GM12878 (cell line): Measurements from ENCODE around the gene EML3. TPM values are rescaled to one million over a fixed set of nuclear protein-coding genes. Genes with fewer than 3 reads are reported as not detected.

Experiments
- ATAC-seq: fragments of 200-7000 bp; cut with Tn5 transposase; 3 replicates; pipeline ENCODE4 v1.9.1; 2020; ENCODE audit warnings: mild to moderate bottlenecking, moderate library complexity
- BruUV-seq: library from RNA; stranded (reverse); fragments of 400-500 nt; replicated peaks from 2 replicates; lab custom pipeline; 2021; lab: Mats Ljungman, UMichigan
- CTCF ChIA-PET: fragments of 300-600 bp; sonication (Branson Sonifier 250); formaldehyde crosslinking; extraction: SDS; loops from one replicate; lab custom pipeline; 2021; ENCODE audit warnings: inconsistent platforms; lab: Yijun Ruan, JAX
- POLR2A ChIA-PET: fragments of 350-600 bp; formaldehyde crosslinking; extraction: SDS; loops from one replicate; lab custom pipeline; 2021; ENCODE audit warnings: inconsistent platforms; lab: Charles Lee
- RAD21 ChIA-PET: fragments of 300-600 bp; sonication (Branson Sonifier 250); formaldehyde crosslinking; loops from one replicate; lab custom pipeline; 2023; ENCODE audit warnings: antibody characterized with exemption; ENCODE audit not compliant: unreplicated experiment; lab: Charles Lee
- SMC1A ChIA-PET: fragments of 300-600 bp; sonication (Branson Sonifier 250); formaldehyde crosslinking; loops from one replicate; lab custom pipeline; 2023; ENCODE audit not compliant: unreplicated experiment, uncharacterized antibody; lab: Charles Lee
- DNase-seq: peaks from one replicate; pipeline ENCODE4 v3.0.0-alpha.2; 2011; ENCODE audit warnings: low read depth, low spot score
- FAIRE-seq: peaks from 3 replicates; lab custom pipeline; 2011; peaks lifted over from hg19 to GRCh38; lab: Jason Lieb, UNC
- H2AFZ ChIP-seq: 2 replicates; pipeline ENCODE4 v1.6.0; 2011; ENCODE audit warnings: low read depth, low read length, control low read depth; ENCODE audit not compliant: control insufficient read depth
- H3K27ac ChIP-seq: 2 replicates; pipeline ENCODE4 v1.5.1; 2011; ENCODE audit warnings: control low read depth; ENCODE audit not compliant: control insufficient read depth, insufficient read depth
- H3K27me3 ChIP-seq, 2 experiments: replicated peaks in 1 of 2; 2 replicates each; pipeline versions ENCODE4 v1.6.0 to v1.6.1; 2011; ENCODE audit warnings: low read length in 1 of 2; ENCODE audit not compliant: control insufficient read depth in 2 of 2, insufficient read depth in 2 of 2
- H3K36me3 ChIP-seq, 2 experiments: 2 replicates each; pipeline ENCODE4 v1.5.1; 2011; ENCODE audit warnings: low read length in 1 of 2; ENCODE audit not compliant: control insufficient read depth in 2 of 2, insufficient read depth in 2 of 2
- H3K4me1 ChIP-seq: 2 replicates; pipeline ENCODE4 v1.6.1; 2011; ENCODE audit warnings: mild to moderate bottlenecking, low read length, moderate library complexity, mixed read lengths; ENCODE audit not compliant: control insufficient read depth, insufficient read depth
- H3K4me2 ChIP-seq: 2 replicates; pipeline ENCODE4 v1.6.0; 2011; ENCODE audit warnings: control low read depth; ENCODE audit not compliant: control insufficient read depth, insufficient read depth
- H3K4me3 ChIP-seq: fragments of 200-600 bp; sonication (generic); 2 replicates; pipeline ENCODE4 v1.5.1; 2016
- H3K79me2 ChIP-seq: 2 replicates; pipeline ENCODE4 v1.6.0; 2011; ENCODE audit warnings: low read length; ENCODE audit not compliant: control insufficient read depth, insufficient read depth
- H3K9ac ChIP-seq: 2 replicates; pipeline ENCODE4 v1.8.0; 2011; ENCODE audit warnings: low read length, control low read depth, mixed read lengths; ENCODE audit not compliant: control insufficient read depth, insufficient read depth
- H3K9me3 ChIP-seq: replicated peaks from 3 replicates; pipeline ENCODE4 v1.5.1; 2011; ENCODE audit warnings: mild to moderate bottlenecking, low read length; ENCODE audit not compliant: control insufficient read depth, insufficient read depth
- H4K20me1 ChIP-seq: 2 replicates; pipeline ENCODE4 v1.6.0; 2011; ENCODE audit not compliant: control insufficient read depth, insufficient read depth
- BHLHE40 ChIP-seq, 2 experiments: fragments of 450-650 bp in 1 of 2; IDR thresholded peaks; 2 replicates each; pipeline ENCODE4 v1.6.1; 2011 to 2017; ENCODE audit warnings: low read depth in 2 of 2, borderline replicate concordance in 1 of 2, improper control_type of control experiment in 1 of 2, low read length in 1 of 2, mild to moderate bottlenecking in 1 of 2
- CTCF ChIP-seq, 3 experiments: IDR thresholded peaks in 2 of 3; conservative IDR thresholded peaks in 1 of 3; 2 replicates each; pipeline ENCODE4 v1.5.1; 2011; ENCODE audit warnings: low read depth in 3 of 3, low read length in 3 of 3, mild to moderate bottlenecking in 3 of 3, control low read depth in 2 of 3, moderate library complexity in 2 of 3, inconsistent platforms in 1 of 3, mixed read lengths in 1 of 3; ENCODE audit not compliant: control insufficient read depth in 2 of 3, insufficient read depth in 1 of 3; ENCODE audit errors: extremely low read depth in 1 of 3
- E4F1 ChIP-seq: fragments of 450-650 bp; IDR thresholded peaks from 2 replicates; pipeline ENCODE4 v1.6.1; 2018; ENCODE audit warnings: borderline replicate concordance, mild to moderate bottlenecking; ENCODE audit not compliant: partially characterized antibody
- MEF2B ChIP-seq: fragments of 450-650 bp; IDR thresholded peaks from 2 replicates; pipeline ENCODE4 v1.6.1; 2018; ENCODE audit warnings: mild to moderate bottlenecking, moderate library complexity; ENCODE audit not compliant: partially characterized antibody, poor library complexity, severe bottlenecking
- NBN ChIP-seq: fragments of 450-650 bp; IDR thresholded peaks from 2 replicates; pipeline ENCODE4 v1.6.1; 2016
- PAX8 ChIP-seq: fragments of 450-650 bp; IDR thresholded peaks from 2 replicates; pipeline ENCODE4 v1.6.1; 2017; ENCODE audit warnings: mild to moderate bottlenecking, moderate library complexity
- SIN3A ChIP-seq: IDR thresholded peaks from 2 replicates; pipeline ENCODE4 v1.6.1; 2012; ENCODE audit warnings: low read depth, low read length, improper control_type of control experiment
- SMAD5 ChIP-seq: IDR thresholded peaks from 2 replicates; pipeline ENCODE4 v1.6.1; 2016; ENCODE audit warnings: antibody characterized with exemption, low read depth
- TCF12 ChIP-seq: IDR thresholded peaks from 2 replicates; pipeline ENCODE4 v1.6.1; 2011; ENCODE audit warnings: low read depth, mild to moderate bottlenecking, low read length
- ZNF687 ChIP-seq: fragments of 450-650 bp; IDR thresholded peaks from 2 replicates; pipeline ENCODE4 v1.6.1; 2017; ENCODE audit warnings: mild to moderate bottlenecking, moderate library complexity
- WGBS: methylation state at CpG from one replicate; pipeline ENCODE4 v1.1.6; 2016; ENCODE audit warnings: low lambda C conversion rate; ENCODE audit not compliant: insufficient replicate concordance, insufficient coverage; ENCODE audit errors: missing lambda C conversion rate; 5-methylcytosine and 5-hydroxymethylcytosine counted together
- in situ Hi-C: fragments of 300-500 bp; cut with MboI; formaldehyde crosslinking; loops from 9 replicates; pipeline ENCODE4 v1.14.3; 2018; ENCODE audit warnings: mixed read lengths
- intact Hi-C: fragments of 100-400 bp; cut with micrococcal nuclease; formaldehyde crosslinking; loops from one replicate; pipeline ENCODE4 v1.14.2; 2022; ENCODE audit not compliant: unreplicated experiment
- polyA plus RNA-seq, 11 experiments: library from polyadenylated mRNA; depleted of rRNA in 4 of 11; unstranded in 6 of 11; stranded (reverse) in 5 of 11; fragments of >200 nt; fragmentation: Nextera tagmentation in 4 of 11; fragmentation: Illumina TruSeq in 1 of 11; extraction: Ambion mirVana in 4 of 11; extraction: Trizol in 1 of 11; gene quantifications; 1 replicate in 1 of 11; 2 replicates in 10 of 11; pipeline versions ENCODE4 v1.2.1 to v1.2.3, GENCODE V29; 2011 to 2016; ENCODE audit warnings: inconsistent platforms in 2 of 11, missing spikeins in 2 of 11, low read depth in 1 of 11
- total RNA-seq, 4 experiments: library from RNA; depleted of rRNA in 3 of 4; stranded (reverse); fragments of >200 nt in 3 of 4; fragmentation: Illumina TruSeq in 1 of 4; extraction: Trizol in 1 of 4; gene quantifications; 2 replicates each; pipeline versions ENCODE4 v1.2.1 to v1.2.3, GENCODE V29; 2013 to 2021

EML3 gene
- total and polyA plus RNA-seq, 10 of the 15 experiments (the other 5 are each of a cell fraction or from before 2014, with no cell fraction given) = 0.58 to 82.5 (median 24.8) TPM

- CTCF ChIA-PET = interaction anchor here (0.7 to 2.7 kb wide), 5 partner anchors 9 to 208 kb away, joined by 3 to 27 read pairs (median 4); partner anchors contain the start of gene TUT1
- intact Hi-C loops = loop anchor here (5.0 kb wide), 2 partner anchors 105 to 125 kb away; partner anchors contain the start of genes BSCL2, GNG3, HNRNPUL2 and TTC9C
- peaks cover 19% of the 10 kb centered on the region for H3K4me1 ChIP-seq
- H3K4me2 ChIP-seq = peak overlapping the region; percentile 72
- ATAC-seq (no peak), FAIRE-seq (no peak), DNase-seq (no peak)
- no peaks in the 10 kb centered on the region for H3K27me3 ChIP-seq
- peak overlapping the region; percentile 25; the same call in 1 of the 2 replicates for H2AFZ ChIP-seq
- peak overlapping the region; percentile 57; the same call in 1 of the 2 replicates for H3K9ac ChIP-seq
- peaks cover 13 to 26% of the 10 kb centered on the region in 2 experiments for H3K36me3 ChIP-seq
- H3K27ac ChIP-seq = peak overlapping the region; percentile 62
- RAD21 ChIA-PET = interaction anchor here (0.7 to 3.9 kb wide), 9 partner anchors 9 to 208 kb away, joined by 3 to 36 read pairs (median 5); partner anchors contain the start of genes B3GAT3, C11orf98, CSKMT and EEF1G
- SMC1A ChIA-PET = interaction anchor here (0.8 to 3.1 kb wide), 6 partner anchors 9 to 108 kb away, joined by 3 to 30 read pairs (median 5); partner anchors contain the start of genes B3GAT3 and TUT1
- in situ Hi-C loops = no loop called here
- BruUV-seq = no TSS peak
- H3K9me3 ChIP-seq = no peaks in the 10 kb centered on the region
- no peaks in the 10 kb centered on the region; the same call in 1 of the 2 replicates for H4K20me1 ChIP-seq
- H3K4me3 ChIP-seq = peak overlapping the region; percentile 25; the same call in 1 of the 2 replicates
- peaks cover 40% of the 10 kb centered on the region for H3K79me2 ChIP-seq
- 74% methylated on average over 58 of the region's 96 CpGs for WGBS
- POLR2A ChIA-PET = interaction anchor here (0.6 to 2.4 kb wide), 20 partner anchors 9 to 253 kb away, joined by 3 to 30 read pairs (median 4); partner anchors contain the start of genes B3GAT3, C11orf98, CSKMT and GANAB
- no peak for TF ChIP-seq SIN3A
- no peak for TF ChIP-seq E4F1
- no peak for TF ChIP-seq TCF12
- TF ChIP-seq ZNF687 = no peak
- no peak for TF ChIP-seq MEF2B
- no peak for TF ChIP-seq PAX8
- TF ChIP-seq NBN = no peak
- TF ChIP-seq CTCF (IDR thresholded peaks at IDR 0.05 in 2 of 3, conservative IDR thresholded peaks at IDR 0.05 in 1 of 3; ENCODE audit: control insufficient read depth in 2 of 3, extremely low read depth in 1 of 3, insufficient read depth in 1 of 3, low read depth in 3 of 3, low read length in 3 of 3) = no peak
- TF ChIP-seq BHLHE40 (IDR thresholded peaks at IDR 0.05; ENCODE audit: borderline replicate concordance in 1 of 2, low read depth in 2 of 2, low read length in 1 of 2) = peak in 1 of 2 experiments; percentile 32; a peak in 1 of 4 replicates
- no peak for TF ChIP-seq SMAD5
These were observed 10.2 kb downstream of the EML3 start for GRCh38 chr11:62602141-62603071.
